ENCODE measurements around the gene ZNF710. TPM values are rescaled to one million over a fixed set of nuclear protein-coding genes. Genes with fewer than 3 reads are reported as not detected.

Gene ZNF710
- total RNA-seq, 1 experiment from 2014 or later, result 10.0 TPM

DNA sequence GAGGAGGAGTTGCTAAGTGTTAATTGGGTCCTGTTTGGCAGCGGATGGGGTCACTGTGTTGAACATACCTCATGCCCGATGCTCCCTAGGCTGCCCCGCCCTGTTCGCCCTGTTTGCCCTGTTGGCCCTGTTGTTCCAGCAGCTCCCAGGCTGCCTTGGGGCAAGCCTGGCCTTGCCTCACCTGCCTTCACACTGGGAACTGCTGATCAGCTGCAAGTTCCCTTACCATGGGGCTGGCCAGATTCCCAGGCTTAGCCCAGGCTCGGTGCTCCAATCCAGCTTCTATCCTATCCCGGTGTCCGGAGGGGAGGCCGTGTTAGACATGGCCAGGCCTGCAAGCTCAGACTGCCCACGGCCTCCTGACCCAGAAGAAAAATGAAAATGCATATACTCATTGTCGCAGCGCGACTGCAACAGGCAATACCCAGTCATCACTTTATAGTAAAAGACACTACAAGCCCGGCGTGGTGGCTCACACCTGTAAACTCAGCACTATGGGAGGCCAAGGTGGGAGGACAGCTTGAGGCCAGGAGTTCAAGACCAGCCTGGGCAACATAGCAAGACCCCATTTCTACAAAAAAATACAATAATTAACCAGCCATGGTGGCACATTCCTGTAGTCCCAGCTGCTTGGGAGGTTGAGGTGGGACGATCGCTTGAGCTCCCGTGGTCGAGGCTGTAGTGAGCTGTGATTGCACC is 42.9 kb upstream of the ZNF710 start:
- Histone ChIP-seq H3K4me2 (ENCODE audit: low read length) (no peak overlapping the region), H3K9me3 (ENCODE audit: control insufficient read depth in 1 of 2, insufficient read depth in 1 of 2, low read depth in 1 of 2, low read length in 2 of 2) (no peaks in the 10 kb centered on the region), H2AFZ (ENCODE audit: low read depth, low read length, poor library complexity, severe bottlenecking) (peak overlapping the region; percentile 35), H3K27ac (ENCODE audit: low read depth, low read length) (no peak overlapping the region), H4K20me1 (ENCODE audit: insufficient read depth) (no peaks in the 10 kb centered on the region), H3K4me3 (replicated peaks in 1 of 2; ENCODE audit: low read depth in 1 of 2, low read length in 2 of 2) (no peak overlapping the region), H3K79me2 (ENCODE audit: insufficient read depth, low read length) (no peaks in the 10 kb centered on the region), H3K27me3 (ENCODE audit: insufficient read depth, low read length) (no peaks in the 10 kb centered on the region), H3K9me2 (ENCODE audit: insufficient read depth) (no peaks in the 10 kb centered on the region), H3K9ac (ENCODE audit: low read length) (no peak overlapping the region), H3K36me3 (ENCODE audit: control insufficient read depth in 1 of 2, insufficient read depth in 2 of 2, low read length in 2 of 2) (no peaks in the 10 kb centered on the region), H3K4me1 (ENCODE audit: control insufficient read depth in 1 of 2, insufficient read depth in 2 of 2, low read length in 2 of 2) (peaks cover 2 to 5% of the 10 kb centered on the region in 2 experiments; a peak in 2 of 4 replicates)
- no peak for DNase-seq (ENCODE audit: low read depth, low spot score)
- no TSS peak for BruUV-seq (replicated peaks)
- intact Hi-C loops (cut with micrococcal nuclease), result no loop called here
- POLR2A ChIA-PET, result no interaction called here
- ATAC-seq, result peak; percentile 42; the same call in 1 of the 2 replicates
- RAD21 ChIA-PET (ENCODE audit: low non-redundant PET in 1 of 2, low total read pairs in 2 of 2, uncharacterized antibody in 2 of 2, unreplicated experiment in 2 of 2), result interaction anchor here in 1 of 2 experiments (0.7 kb wide), 1 partner anchor 328 kb away, joined by 3 read pairs; no protein-coding TSS in a partner anchor
- CTCF ChIA-PET, result interaction anchor here (2.5 kb wide), 1 partner anchor 13 kb away, joined by 10 read pairs; no protein-coding TSS in a partner anchor
- no peak for TF ChIP-seq EZH2phosphoT487 (IDR thresholded peaks at IDR 0.05; ENCODE audit: borderline replicate concordance)
- TF ChIP-seq, protein P1, sequence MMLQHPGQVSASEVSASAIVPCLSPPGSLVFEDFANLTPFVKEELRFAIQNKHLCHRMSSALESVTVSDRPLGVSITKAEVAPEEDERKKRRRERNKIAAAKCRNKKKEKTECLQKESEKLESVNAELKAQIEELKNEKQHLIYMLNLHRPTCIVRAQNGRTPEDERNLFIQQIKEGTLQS (IDR thresholded peaks at IDR 0.05), result no peak
- no peak for TF ChIP-seq CEBPB (IDR thresholded peaks at IDR 0.05; ENCODE audit: low read depth)
- TF ChIP-seq, protein P2, sequence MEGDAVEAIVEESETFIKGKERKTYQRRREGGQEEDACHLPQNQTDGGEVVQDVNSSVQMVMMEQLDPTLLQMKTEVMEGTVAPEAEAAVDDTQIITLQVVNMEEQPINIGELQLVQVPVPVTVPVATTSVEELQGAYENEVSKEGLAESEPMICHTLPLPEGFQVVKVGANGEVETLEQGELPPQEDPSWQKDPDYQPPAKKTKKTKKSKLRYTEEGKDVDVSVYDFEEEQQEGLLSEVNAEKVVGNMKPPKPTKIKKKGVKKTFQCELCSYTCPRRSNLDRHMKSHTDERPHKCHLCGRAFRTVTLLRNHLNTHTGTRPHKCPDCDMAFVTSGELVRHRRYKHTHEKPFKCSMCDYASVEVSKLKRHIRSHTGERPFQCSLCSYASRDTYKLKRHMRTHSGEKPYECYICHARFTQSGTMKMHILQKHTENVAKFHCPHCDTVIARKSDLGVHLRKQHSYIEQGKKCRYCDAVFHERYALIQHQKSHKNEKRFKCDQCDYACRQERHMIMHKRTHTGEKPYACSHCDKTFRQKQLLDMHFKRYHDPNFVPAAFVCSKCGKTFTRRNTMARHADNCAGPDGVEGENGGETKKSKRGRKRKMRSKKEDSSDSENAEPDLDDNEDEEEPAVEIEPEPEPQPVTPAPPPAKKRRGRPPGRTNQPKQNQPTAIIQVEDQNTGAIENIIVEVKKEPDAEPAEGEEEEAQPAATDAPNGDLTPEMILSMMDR (IDR thresholded peaks at IDR 0.05 in 2 of 3, conservative IDR thresholded peaks at IDR 0.05 in 1 of 3; ENCODE audit: borderline replicate concordance in 1 of 3, insufficient read depth in 1 of 3, low read depth in 2 of 3, low read length in 2 of 3), result no peak
- no peak for TF ChIP-seq ZFX (IDR thresholded peaks at IDR 0.05)
- no peak for TF ChIP-seq YY1 (IDR thresholded peaks at IDR 0.05; ENCODE audit: extremely low read depth, insufficient replicate concordance, low read depth, low read length)
- no peak for TF ChIP-seq EZH2 (IDR thresholded peaks at IDR 0.05)
- TF ChIP-seq SP1 (IDR thresholded peaks at IDR 0.05; ENCODE audit: low read depth), result no peak
- TF ChIP-seq, protein P3, sequence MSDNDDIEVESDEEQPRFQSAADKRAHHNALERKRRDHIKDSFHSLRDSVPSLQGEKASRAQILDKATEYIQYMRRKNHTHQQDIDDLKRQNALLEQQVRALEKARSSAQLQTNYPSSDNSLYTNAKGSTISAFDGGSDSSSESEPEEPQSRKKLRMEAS (IDR thresholded peaks at IDR 0.05), result no peak
- TF ChIP-seq EGR1 (IDR thresholded peaks at IDR 0.05; ENCODE audit: low read depth), result no peak
- TF ChIP-seq POLR2AphosphoS5 (IDR thresholded peaks at IDR 0.05; ENCODE audit: low read depth, low read length), result no peak
- TF ChIP-seq ELF1 (IDR thresholded peaks at IDR 0.05; ENCODE audit: borderline replicate concordance, low read depth), result no peak
- TF ChIP-seq ZNF274 (IDR thresholded peaks at IDR 0.05; ENCODE audit: low read depth, low read length), result no peak
- TF ChIP-seq, protein P4, sequence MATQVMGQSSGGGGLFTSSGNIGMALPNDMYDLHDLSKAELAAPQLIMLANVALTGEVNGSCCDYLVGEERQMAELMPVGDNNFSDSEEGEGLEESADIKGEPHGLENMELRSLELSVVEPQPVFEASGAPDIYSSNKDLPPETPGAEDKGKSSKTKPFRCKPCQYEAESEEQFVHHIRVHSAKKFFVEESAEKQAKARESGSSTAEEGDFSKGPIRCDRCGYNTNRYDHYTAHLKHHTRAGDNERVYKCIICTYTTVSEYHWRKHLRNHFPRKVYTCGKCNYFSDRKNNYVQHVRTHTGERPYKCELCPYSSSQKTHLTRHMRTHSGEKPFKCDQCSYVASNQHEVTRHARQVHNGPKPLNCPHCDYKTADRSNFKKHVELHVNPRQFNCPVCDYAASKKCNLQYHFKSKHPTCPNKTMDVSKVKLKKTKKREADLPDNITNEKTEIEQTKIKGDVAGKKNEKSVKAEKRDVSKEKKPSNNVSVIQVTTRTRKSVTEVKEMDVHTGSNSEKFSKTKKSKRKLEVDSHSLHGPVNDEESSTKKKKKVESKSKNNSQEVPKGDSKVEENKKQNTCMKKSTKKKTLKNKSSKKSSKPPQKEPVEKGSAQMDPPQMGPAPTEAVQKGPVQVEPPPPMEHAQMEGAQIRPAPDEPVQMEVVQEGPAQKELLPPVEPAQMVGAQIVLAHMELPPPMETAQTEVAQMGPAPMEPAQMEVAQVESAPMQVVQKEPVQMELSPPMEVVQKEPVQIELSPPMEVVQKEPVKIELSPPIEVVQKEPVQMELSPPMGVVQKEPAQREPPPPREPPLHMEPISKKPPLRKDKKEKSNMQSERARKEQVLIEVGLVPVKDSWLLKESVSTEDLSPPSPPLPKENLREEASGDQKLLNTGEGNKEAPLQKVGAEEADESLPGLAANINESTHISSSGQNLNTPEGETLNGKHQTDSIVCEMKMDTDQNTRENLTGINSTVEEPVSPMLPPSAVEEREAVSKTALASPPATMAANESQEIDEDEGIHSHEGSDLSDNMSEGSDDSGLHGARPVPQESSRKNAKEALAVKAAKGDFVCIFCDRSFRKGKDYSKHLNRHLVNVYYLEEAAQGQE (IDR thresholded peaks at IDR 0.05; ENCODE audit: low read depth), result no peak
- no peak for TF ChIP-seq CBX3 (IDR thresholded peaks at IDR 0.05; ENCODE audit: low read depth)
- TF ChIP-seq TCF7L2 (IDR thresholded peaks at IDR 0.05; ENCODE audit: borderline replicate concordance, extremely low read depth, insufficient read depth, insufficient read length), result no peak
- TF ChIP-seq, protein P5, sequence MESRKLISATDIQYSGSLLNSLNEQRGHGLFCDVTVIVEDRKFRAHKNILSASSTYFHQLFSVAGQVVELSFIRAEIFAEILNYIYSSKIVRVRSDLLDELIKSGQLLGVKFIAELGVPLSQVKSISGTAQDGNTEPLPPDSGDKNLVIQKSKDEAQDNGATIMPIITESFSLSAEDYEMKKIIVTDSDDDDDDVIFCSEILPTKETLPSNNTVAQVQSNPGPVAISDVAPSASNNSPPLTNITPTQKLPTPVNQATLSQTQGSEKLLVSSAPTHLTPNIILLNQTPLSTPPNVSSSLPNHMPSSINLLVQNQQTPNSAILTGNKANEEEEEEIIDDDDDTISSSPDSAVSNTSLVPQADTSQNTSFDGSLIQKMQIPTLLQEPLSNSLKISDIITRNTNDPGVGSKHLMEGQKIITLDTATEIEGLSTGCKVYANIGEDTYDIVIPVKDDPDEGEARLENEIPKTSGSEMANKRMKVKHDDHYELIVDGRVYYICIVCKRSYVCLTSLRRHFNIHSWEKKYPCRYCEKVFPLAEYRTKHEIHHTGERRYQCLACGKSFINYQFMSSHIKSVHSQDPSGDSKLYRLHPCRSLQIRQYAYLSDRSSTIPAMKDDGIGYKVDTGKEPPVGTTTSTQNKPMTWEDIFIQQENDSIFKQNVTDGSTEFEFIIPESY (IDR thresholded peaks at IDR 0.05; ENCODE audit: extremely low read depth, insufficient replicate concordance, low read length), result no peak
- no peak for TF ChIP-seq SIN3A (IDR thresholded peaks at IDR 0.05; ENCODE audit: low read depth)
- no peak for TF ChIP-seq SRF (IDR thresholded peaks at IDR 0.05; ENCODE audit: low read depth)
